ENCODE results near the gene PSTPIP1. TPM values are rescaled to one million over a fixed set of nuclear protein-coding genes. Genes with fewer than 3 reads are reported as not detected.

PSTPIP1 gene
- polyA plus RNA-seq, 1 donor (not counting 4 experiments of a cell fraction or from before 2014, with no cell fraction given), result 9.6 TPM

GRCh38 chr15:77017091-77017660 is 22.2 kb downstream of the PSTPIP1 start:
- no peak for FAIRE-seq
- H3K36me3 ChIP-seq (ENCODE audit: control insufficient read depth in 2 of 2, extremely low read depth in 1 of 2, insufficient read depth in 2 of 2, low read length in 2 of 2), result peaks cover 5 to 8% of the 10 kb centered on the region in 2 experiments
- peaks cover 18% of the 10 kb centered on the region for H3K4me1 ChIP-seq (ENCODE audit: control insufficient read depth, extremely low read depth, insufficient read depth, low read length)
- no peak overlapping the region for H3K4me3 ChIP-seq (ENCODE audit: control insufficient read depth in 2 of 3, extremely low read depth in 1 of 3, insufficient read depth in 2 of 3, low read depth in 1 of 3, low read length in 3 of 3)
- no peak overlapping the region for H3K27ac ChIP-seq (ENCODE audit: control insufficient read depth, insufficient read depth, low read length)
- H3K9ac ChIP-seq (ENCODE audit: control insufficient read depth, extremely low read depth, insufficient read depth, low read length), result no peak overlapping the region
- dilution Hi-C loops (cut with MboI; ENCODE audit: extremely low pct_ligation_motif_present, low sequenced_read_pairs), result no loop called here
- H3K27me3 ChIP-seq (ENCODE audit: control insufficient read depth, extremely low read depth, insufficient read depth, low read length), result no peaks in the 10 kb centered on the region
- TF ChIP-seq EZH2 (IDR thresholded peaks at IDR 0.05; ENCODE audit: low read length) (no peak), CTCF (optimal IDR thresholded peaks at IDR 0.05 in 1 of 3, IDR thresholded peaks at IDR 0.05 in 1 of 3, conservative IDR thresholded peaks at IDR 0.05 in 1 of 3; ENCODE audit: extremely low read depth in 1 of 3, insufficient read depth in 2 of 3, low read length in 3 of 3) (no peak)
- no peaks in the 10 kb centered on the region for H3K79me2 ChIP-seq (ENCODE audit: control insufficient read depth, insufficient read depth, low read length)
- peaks cover 3% of the 10 kb centered on the region for H3K9me1 ChIP-seq (ENCODE audit: control insufficient read depth, extremely low read depth, insufficient read depth, low read length)
- no peak for DNase-seq (ENCODE audit: low read depth, low spot score)
- no peak overlapping the region for H3K4me2 ChIP-seq (ENCODE audit: control insufficient read depth, extremely low read depth, insufficient read depth, low read depth, low read length)
- no peaks in the 10 kb centered on the region for H3K9me3 ChIP-seq (ENCODE audit: control insufficient read depth, low read depth, low read length)
- H2AFZ ChIP-seq (ENCODE audit: control insufficient read depth, low read length), result no peak overlapping the region
- no peaks in the 10 kb centered on the region for H4K20me1 ChIP-seq (ENCODE audit: control insufficient read depth, extremely low read depth, insufficient read depth, low read length)

GRCh38 chr15:77017761-77018720 is 23.1 kb downstream of the PSTPIP1 start:
- H4K20me1 ChIP-seq (ENCODE audit: control insufficient read depth, extremely low read depth, insufficient read depth, low read length), result no peaks in the 10 kb centered on the region
- no peak overlapping the region for H3K9ac ChIP-seq (ENCODE audit: control insufficient read depth, extremely low read depth, insufficient read depth, low read length)
- H3K4me2 ChIP-seq (ENCODE audit: control insufficient read depth, extremely low read depth, insufficient read depth, low read depth, low read length), result no peak overlapping the region
- DNase-seq (ENCODE audit: low read depth, low spot score) (no peak), FAIRE-seq (no peak)
- H3K36me3 ChIP-seq (ENCODE audit: control insufficient read depth in 2 of 2, extremely low read depth in 1 of 2, insufficient read depth in 2 of 2, low read length in 2 of 2), result peaks cover 5 to 8% of the 10 kb centered on the region in 2 experiments
- TF ChIP-seq EZH2 (IDR thresholded peaks at IDR 0.05; ENCODE audit: low read length) (no peak), CTCF (optimal IDR thresholded peaks at IDR 0.05 in 1 of 3, IDR thresholded peaks at IDR 0.05 in 1 of 3, conservative IDR thresholded peaks at IDR 0.05 in 1 of 3; ENCODE audit: extremely low read depth in 1 of 3, insufficient read depth in 2 of 3, low read length in 3 of 3) (no peak)
- H3K27ac ChIP-seq (ENCODE audit: control insufficient read depth, insufficient read depth, low read length), result no peak overlapping the region
- H3K4me3 ChIP-seq (ENCODE audit: control insufficient read depth in 2 of 3, extremely low read depth in 1 of 3, insufficient read depth in 2 of 3, low read depth in 1 of 3, low read length in 3 of 3), result no peak overlapping the region
- dilution Hi-C loops (cut with MboI; ENCODE audit: extremely low pct_ligation_motif_present, low sequenced_read_pairs), result no loop called here
- H3K9me1 ChIP-seq (ENCODE audit: control insufficient read depth, extremely low read depth, insufficient read depth, low read length), result peaks cover 3% of the 10 kb centered on the region
- no peaks in the 10 kb centered on the region for H3K9me3 ChIP-seq (ENCODE audit: control insufficient read depth, low read depth, low read length)
- H3K79me2 ChIP-seq (ENCODE audit: control insufficient read depth, insufficient read depth, low read length), result no peaks in the 10 kb centered on the region
- peaks cover 21% of the 10 kb centered on the region for H3K4me1 ChIP-seq (ENCODE audit: control insufficient read depth, extremely low read depth, insufficient read depth, low read length)
- H3K27me3 ChIP-seq (ENCODE audit: control insufficient read depth, extremely low read depth, insufficient read depth, low read length), result no peaks in the 10 kb centered on the region
- H2AFZ ChIP-seq (ENCODE audit: control insufficient read depth, low read length), result no peak overlapping the region
